Natural killer cell (primary cell): ENCODE data around the gene IGF2BP2. TPM values are rescaled to one million over a fixed set of nuclear protein-coding genes. Genes with fewer than 3 reads are reported as not detected.

ENCODE experiments used
- ATAC-seq, 3 donors: fragments of 150-1000 bp in 2 of 3; fragments of 200-7000 bp in 1 of 3; cut with Tn5 transposase; 1 replicate in 1 of 3; 2 replicates in 2 of 3; pipeline ENCODE4 v1.10.0; 2021; ENCODE audit warnings: mild to moderate bottlenecking in 2 of 3, moderate library complexity in 2 of 3
- DNase-seq, 2 donors: peaks; one replicate each; pipeline versions ENCODE4 v3.0.0 to v3.0.0-alpha.2; 2013 to 2021; ENCODE audit warnings: mixed read lengths in 1 of 2
- H3K27ac ChIP-seq: one replicate; pipeline ENCODE4 v1.5.1; 2013; ENCODE audit warnings: mild to moderate bottlenecking, low read length
- H3K27me3 ChIP-seq: one replicate; pipeline ENCODE4 v1.6.1; 2013; ENCODE audit warnings: low read length; ENCODE audit not compliant: control insufficient read depth, insufficient read depth
- H3K36me3 ChIP-seq: one replicate; pipeline ENCODE4 v1.6.1; 2013; ENCODE audit warnings: low read length; ENCODE audit not compliant: control insufficient read depth, insufficient read depth
- H3K4me1 ChIP-seq: one replicate; pipeline ENCODE4 v1.6.1; 2013; ENCODE audit warnings: low read length; ENCODE audit not compliant: control insufficient read depth, insufficient read depth
- H3K4me3 ChIP-seq: one replicate; pipeline ENCODE4 v1.5.1; 2013; ENCODE audit warnings: low read length
- H3K9me3 ChIP-seq: one replicate; pipeline ENCODE4 v1.6.1; 2013; ENCODE audit warnings: low read length; ENCODE audit not compliant: control insufficient read depth, insufficient read depth
- H3K27ac Mint-ChIP-seq, 2 donors: one replicate each; pipeline ENCODE4 v1.8.0; 2022; ENCODE audit warnings: mild to moderate bottlenecking in 2 of 2, mixed read lengths in 2 of 2, moderate library complexity in 1 of 2
- H3K27me3 Mint-ChIP-seq, 2 donors: one replicate each; pipeline ENCODE4 v1.8.0; 2022; ENCODE audit warnings: low read depth in 2 of 2, mixed read lengths in 2 of 2
- H3K36me3 Mint-ChIP-seq: one replicate; pipeline ENCODE4 v1.8.0; 2022; ENCODE audit warnings: mixed read lengths
- H3K4me1 Mint-ChIP-seq, 2 donors: one replicate each; pipeline ENCODE4 v1.8.0; 2022; ENCODE audit warnings: mixed read lengths in 2 of 2
- H3K4me3 Mint-ChIP-seq: one replicate; pipeline ENCODE4 v1.8.0; 2022; ENCODE audit warnings: mild to moderate bottlenecking, moderate library complexity, mixed read lengths
- H3K9me3 Mint-ChIP-seq, 2 donors: one replicate each; pipeline ENCODE4 v1.8.0; 2022; ENCODE audit warnings: mixed read lengths in 2 of 2
- WGBS: methylation state at CpG from one replicate; pipeline ENCODE4 v1.1.7; 2013; ENCODE audit warnings: missing lambda C conversion rate; ENCODE audit not compliant: insufficient coverage; 5-methylcytosine and 5-hydroxymethylcytosine counted together
- intact Hi-C: fragments of 100-400 bp; cut with micrococcal nuclease; formaldehyde crosslinking; loops from one replicate; pipeline ENCODE4 v1.14.2; 2022
- total RNA-seq, 4 donors: library from RNA; stranded (reverse); fragments of 120-200 nt in 1 of 4; gene quantifications; one replicate each; pipeline versions ENCODE4 v1.2.3 to v1.2.4, GENCODE V29; 2013 to 2022
- TF ChIP-seq, protein P1 (sequence below): fragments of 200-600 bp; IDR thresholded peaks from one replicate; pipeline ENCODE4 v1.8.0; 2022; ENCODE audit warnings: antibody characterized with exemption

IGF2BP2 gene
- total RNA-seq, 3 donors from 2014 or later (not counting 1 experiment from before 2014, with no cell fraction given): 4.2 to 16.8 (median 8.8) TPM

DNA sequence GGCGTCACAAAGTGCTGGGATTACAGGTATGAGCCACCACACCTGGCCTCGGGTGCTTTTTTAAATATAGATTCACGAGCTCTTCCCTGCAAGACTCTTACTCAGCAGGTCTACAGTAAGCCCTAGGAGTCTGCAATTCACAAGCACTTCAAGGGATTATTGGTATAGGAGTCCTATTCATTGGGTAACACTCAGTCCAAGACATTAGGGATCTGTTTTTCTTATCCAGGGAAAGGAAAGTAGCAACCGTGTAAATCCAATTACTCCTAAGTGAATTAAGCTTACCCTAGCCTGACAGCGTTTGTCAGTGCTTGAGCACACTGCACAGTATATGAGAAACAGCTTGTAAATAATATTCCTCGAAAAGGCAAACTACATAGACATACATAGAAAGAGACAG, 128.8 kb downstream of the IGF2BP2 start:
- Histone ChIP-seq H3K4me3 (no peak overlapping the region), H3K27me3 (no peaks in the 10 kb centered on the region), H3K36me3 (no peaks in the 10 kb centered on the region), H3K27ac (no peak overlapping the region), H3K9me3 (no peaks in the 10 kb centered on the region), H3K4me1 (no peaks in the 10 kb centered on the region)
- no peak for DNase-seq
- TF ChIP-seq, protein P1, sequence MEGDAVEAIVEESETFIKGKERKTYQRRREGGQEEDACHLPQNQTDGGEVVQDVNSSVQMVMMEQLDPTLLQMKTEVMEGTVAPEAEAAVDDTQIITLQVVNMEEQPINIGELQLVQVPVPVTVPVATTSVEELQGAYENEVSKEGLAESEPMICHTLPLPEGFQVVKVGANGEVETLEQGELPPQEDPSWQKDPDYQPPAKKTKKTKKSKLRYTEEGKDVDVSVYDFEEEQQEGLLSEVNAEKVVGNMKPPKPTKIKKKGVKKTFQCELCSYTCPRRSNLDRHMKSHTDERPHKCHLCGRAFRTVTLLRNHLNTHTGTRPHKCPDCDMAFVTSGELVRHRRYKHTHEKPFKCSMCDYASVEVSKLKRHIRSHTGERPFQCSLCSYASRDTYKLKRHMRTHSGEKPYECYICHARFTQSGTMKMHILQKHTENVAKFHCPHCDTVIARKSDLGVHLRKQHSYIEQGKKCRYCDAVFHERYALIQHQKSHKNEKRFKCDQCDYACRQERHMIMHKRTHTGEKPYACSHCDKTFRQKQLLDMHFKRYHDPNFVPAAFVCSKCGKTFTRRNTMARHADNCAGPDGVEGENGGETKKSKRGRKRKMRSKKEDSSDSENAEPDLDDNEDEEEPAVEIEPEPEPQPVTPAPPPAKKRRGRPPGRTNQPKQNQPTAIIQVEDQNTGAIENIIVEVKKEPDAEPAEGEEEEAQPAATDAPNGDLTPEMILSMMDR: no peak
- WGBS: 89% methylated on average over 5 of the region's 6 CpGs
- H3K4me3 Mint-ChIP-seq: no peak overlapping the region
- H3K27ac Mint-ChIP-seq: no peak overlapping the region
- no peaks in the 10 kb centered on the region for H3K36me3 Mint-ChIP-seq
- intact Hi-C loops: no loop called here
- H3K9me3 Mint-ChIP-seq: no peaks in the 10 kb centered on the region
- ATAC-seq: no peak
- H3K27me3 Mint-ChIP-seq: no peaks in the 10 kb centered on the region
- H3K4me1 Mint-ChIP-seq: peaks cover 0 to 7% of the 10 kb centered on the region in 2 donors

DNA sequence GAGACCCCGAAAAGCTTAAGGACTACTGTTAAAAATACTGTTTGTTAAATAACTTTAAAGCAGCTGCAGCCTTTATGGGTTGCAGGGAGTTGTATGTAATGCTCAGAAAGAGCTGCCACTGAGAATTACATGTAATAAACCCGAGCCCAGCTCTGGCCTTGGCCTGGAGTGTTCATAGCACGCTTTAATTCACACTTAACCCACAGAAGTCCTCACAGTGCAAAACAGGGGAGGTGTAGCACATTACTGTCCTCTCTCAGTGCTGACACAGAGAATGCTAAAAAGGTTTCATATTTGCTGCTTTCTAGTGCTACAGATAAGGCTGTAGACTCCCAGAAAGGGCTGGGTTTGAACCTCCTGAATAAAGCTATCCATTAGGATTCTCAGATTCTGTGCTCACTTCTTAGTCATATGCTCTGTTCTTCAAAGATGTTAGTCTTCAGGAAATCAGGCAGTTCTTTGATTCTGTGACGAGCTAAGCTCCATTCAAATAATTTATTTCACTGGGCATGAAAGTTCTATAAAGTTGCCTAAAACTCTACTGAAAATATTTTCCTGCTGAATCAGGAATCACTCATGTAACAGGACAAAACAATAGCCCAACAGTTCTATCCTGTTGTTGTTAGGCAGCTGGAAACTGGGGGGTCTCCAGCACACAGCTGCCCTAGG, 130.7 kb downstream of the IGF2BP2 start:
- Histone ChIP-seq H3K4me3 (no peak overlapping the region), H3K27me3 (no peaks in the 10 kb centered on the region), H3K9me3 (no peaks in the 10 kb centered on the region), H3K4me1 (no peaks in the 10 kb centered on the region), H3K36me3 (no peaks in the 10 kb centered on the region), H3K27ac (no peak overlapping the region)
- Mint-ChIP-seq H3K36me3 (no peaks in the 10 kb centered on the region), H3K27me3 (no peaks in the 10 kb centered on the region), H3K9me3 (no peaks in the 10 kb centered on the region), H3K4me3 (no peak overlapping the region), H3K4me1 (peaks cover 0 to 7% of the 10 kb centered on the region in 2 donors), H3K27ac (peak overlapping the region in 1 of 2 donors; percentile 27)
- DNase-seq (no peak), ATAC-seq (peak; percentile 86 to 99 (median 94))
- intact Hi-C loops: no loop called here
- TF ChIP-seq, protein P1: no peak
- 76% methylated on average over 4 of the region's 4 CpGs for WGBS

DNA sequence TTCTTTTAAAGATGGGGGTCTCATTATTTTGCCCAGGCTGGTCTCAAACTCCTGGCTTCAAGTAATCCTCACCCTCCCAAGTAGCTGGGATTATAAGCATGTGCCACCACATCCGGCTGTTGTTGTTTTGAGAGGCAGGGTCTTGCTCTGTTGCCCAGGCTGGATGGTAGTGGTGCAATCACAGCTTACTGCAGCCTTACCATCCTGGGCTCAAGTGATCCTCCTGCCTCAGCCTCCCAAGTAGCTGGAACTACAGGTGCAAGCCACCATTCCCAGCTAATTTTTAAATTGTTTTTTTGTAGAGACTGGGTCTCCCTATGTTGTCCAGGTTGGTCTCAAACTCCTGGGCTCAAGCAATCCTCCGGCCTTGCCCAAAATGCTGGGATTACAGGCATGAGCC, 133.2 kb downstream of the IGF2BP2 start:
- TF ChIP-seq, protein P1: no peak
- no peak for DNase-seq
- Mint-ChIP-seq H3K9me3 (no peaks in the 10 kb centered on the region), H3K4me3 (no peak overlapping the region), H3K36me3 (no peaks in the 10 kb centered on the region), H3K27ac (no peak overlapping the region), H3K4me1 (peaks cover 0 to 7% of the 10 kb centered on the region in 2 donors), H3K27me3 (no peaks in the 10 kb centered on the region)
- H3K27me3 ChIP-seq: no peaks in the 10 kb centered on the region
- no peaks in the 10 kb centered on the region for H3K9me3 ChIP-seq
- H3K36me3 ChIP-seq: no peaks in the 10 kb centered on the region
- H3K4me3 ChIP-seq: no peak overlapping the region
- no peaks in the 10 kb centered on the region for H3K4me1 ChIP-seq
- WGBS: 95% methylated on average over 2 of the region's 2 CpGs
- intact Hi-C loops: no loop called here
- ATAC-seq: no peak
- no peak overlapping the region for H3K27ac ChIP-seq
